SIG-M5 treated with dmso at 0.1 percent for 504 hours (cell line): ENCODE data around the gene SLC39A11.
A peak's percentile ranks its signal among the peaks of the same experiment; 100 is the strongest.
"Not testable (repeated sequence)": the region's sequence is repeated elsewhere in the genome, so short reads cannot be mapped to it uniquely, and the experiment has no call there.

Experiments used
- DNase-seq: peaks from one replicate; lab custom pipeline; 2025; ENCODE audit not compliant: unreplicated experiment; lab: John Stamatoyannopoulos, UW

Gene SLC39A11

GRCh38 chr17:73092523-73093135, at the start of gene SLC39A11:
TSS of gene SLC39A11 (minus strand) at chr17:73092688. CDS start at chr17:73088764, 3,924 bp downstream.
- DNase-seq: peak; percentile 98

GRCh38 chr17:73141411-73141810, 48.9 kb upstream of the SLC39A11 start:
- peak; percentile 33 for DNase-seq

- no peak for DNase-seq
These were observed 48.1 kb upstream of the SLC39A11 start for GRCh38 chr17:73140566-73140965.

GRCh38 chr17:73139296-73139695, 46.8 kb upstream of the SLC39A11 start:
- DNase-seq: no peak

- DNase-seq: no peak
These were observed 46.2 kb upstream of the SLC39A11 start for GRCh38 chr17:73138541-73139138.

- no peak for DNase-seq
These were observed 44.9 kb upstream of the SLC39A11 start for GRCh38 chr17:73137376-73137775.

- peak; percentile 85 for DNase-seq
These were observed 43.3 kb upstream of the SLC39A11 start for GRCh38 chr17:73135766-73136165.

- peak; percentile 24 for DNase-seq
These were observed 41.6 kb upstream of the SLC39A11 start for GRCh38 chr17:73133911-73134649.

- DNase-seq: no peak
These were observed 39.6 kb upstream of the SLC39A11 start for GRCh38 chr17:73132085-73132492.

- DNase-seq: not testable (repeated sequence)
These were observed 39.0 kb upstream of the SLC39A11 start for GRCh38 chr17:73131439-73131838.

- DNase-seq: no peak
These were observed 38.5 kb upstream of the SLC39A11 start for GRCh38 chr17:73130977-73131376.

GRCh38 chr17:73128496-73128895, 36.0 kb upstream of the SLC39A11 start:
- no peak for DNase-seq

GRCh38 chr17:73126716-73127473, 34.4 kb upstream of the SLC39A11 start:
- DNase-seq: no peak

- DNase-seq: no peak
These were observed 31.3 kb upstream of the SLC39A11 start for GRCh38 chr17:73123606-73124320.

GRCh38 chr17:73122953-73123605, 30.6 kb upstream of the SLC39A11 start:
- DNase-seq: no peak

- DNase-seq: no peak
These were observed 29.0 kb upstream of the SLC39A11 start for GRCh38 chr17:73121506-73121905.

GRCh38 chr17:73119631-73120030, 27.1 kb upstream of the SLC39A11 start:
- no peak for DNase-seq

GRCh38 chr17:73118951-73119391, 26.5 kb upstream of the SLC39A11 start:
- DNase-seq: no peak

- no peak for DNase-seq
These were observed 25.7 kb upstream of the SLC39A11 start for GRCh38 chr17:73118139-73118538.

GRCh38 chr17:73112246-73112645, 19.8 kb upstream of the SLC39A11 start:
- DNase-seq: no peak
